ENCODE data around the gene TSPAN1.

TSPAN1 gene, protein sequence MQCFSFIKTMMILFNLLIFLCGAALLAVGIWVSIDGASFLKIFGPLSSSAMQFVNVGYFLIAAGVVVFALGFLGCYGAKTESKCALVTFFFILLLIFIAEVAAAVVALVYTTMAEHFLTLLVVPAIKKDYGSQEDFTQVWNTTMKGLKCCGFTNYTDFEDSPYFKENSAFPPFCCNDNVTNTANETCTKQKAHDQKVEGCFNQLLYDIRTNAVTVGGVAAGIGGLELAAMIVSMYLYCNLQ

DNA sequence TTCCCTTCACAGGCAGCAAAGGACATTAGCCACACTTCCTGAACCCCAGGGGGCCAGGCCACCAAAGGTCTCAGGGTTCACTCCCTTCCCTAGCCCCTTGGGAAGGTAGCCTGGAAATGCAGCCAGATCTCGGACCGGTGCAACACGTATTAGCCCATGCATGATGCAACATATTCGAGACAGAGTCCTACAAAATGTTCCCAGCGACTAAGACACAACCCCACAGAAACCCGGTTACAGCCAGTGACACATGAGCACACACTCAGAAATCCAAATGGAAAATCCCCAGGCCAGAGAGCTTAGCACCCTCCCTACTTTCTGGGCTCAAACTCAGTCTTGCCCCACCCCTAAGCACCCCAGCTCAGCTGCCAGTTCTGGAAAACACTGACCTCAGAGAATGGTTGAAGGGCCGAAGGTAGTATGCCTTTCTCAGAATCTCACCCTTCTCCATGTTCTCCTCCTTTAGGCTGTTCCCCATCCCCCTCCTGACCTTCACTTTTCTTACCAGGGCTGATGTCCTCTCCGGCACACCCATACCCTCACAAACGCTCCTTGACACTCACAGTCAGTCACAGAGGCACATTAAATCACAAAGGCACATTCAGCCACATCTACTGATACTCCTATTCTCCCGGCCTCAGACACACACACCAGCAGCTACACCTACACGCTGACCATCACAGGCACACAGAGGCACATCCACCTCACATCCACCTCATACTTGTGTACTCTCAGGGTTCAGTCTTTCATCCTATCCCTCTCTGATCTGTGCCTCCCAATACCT lies at the start of gene TSPAN1:
Gene TSPAN1, plus strand, starts transcription at position 640 of the 784 bp plus-strand sequence. CDS start 6,021 bp downstream, outside the sequence.
- no peak for DNase-seq

DNA sequence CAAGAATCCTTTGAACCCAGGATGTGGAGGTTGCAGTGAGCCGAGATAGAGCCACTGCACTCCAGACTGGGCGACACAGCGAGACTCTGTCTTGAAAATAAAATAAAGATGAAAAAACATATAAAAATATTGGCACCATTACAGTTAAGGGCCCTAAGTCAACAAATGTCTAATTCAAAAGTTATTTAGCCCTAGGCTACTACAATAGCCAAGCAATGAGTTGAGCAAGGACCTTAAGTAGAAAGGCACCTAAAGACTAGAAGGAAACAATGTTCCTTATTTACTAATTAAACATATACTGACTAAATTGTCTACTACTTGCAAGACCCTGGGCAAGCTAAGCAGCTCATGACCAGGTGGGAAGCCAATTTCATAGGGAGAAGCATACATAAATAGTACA lies 46.5 kb upstream of the TSPAN1 start:
- DNase-seq = no peak

DNA sequence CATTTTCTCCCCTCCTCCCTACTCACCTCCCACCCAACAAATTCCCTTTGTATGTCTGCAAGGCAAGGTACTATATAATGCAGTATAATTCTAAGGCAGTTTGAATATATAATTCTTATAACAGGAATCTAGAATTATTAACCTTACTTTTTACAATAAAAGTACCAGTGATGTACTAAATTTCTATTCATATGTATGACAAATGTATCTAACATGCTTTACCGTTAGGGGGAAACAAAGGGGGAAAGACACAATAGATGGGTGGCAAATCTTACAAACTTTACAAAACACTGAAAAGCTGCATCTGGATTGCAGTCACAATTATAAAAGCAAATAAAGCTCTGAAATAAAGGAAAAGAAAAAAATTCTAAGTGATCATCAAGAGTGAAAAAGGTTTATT lies 44.8 kb upstream of the TSPAN1 start:
- peak; percentile 36 for DNase-seq

DNA sequence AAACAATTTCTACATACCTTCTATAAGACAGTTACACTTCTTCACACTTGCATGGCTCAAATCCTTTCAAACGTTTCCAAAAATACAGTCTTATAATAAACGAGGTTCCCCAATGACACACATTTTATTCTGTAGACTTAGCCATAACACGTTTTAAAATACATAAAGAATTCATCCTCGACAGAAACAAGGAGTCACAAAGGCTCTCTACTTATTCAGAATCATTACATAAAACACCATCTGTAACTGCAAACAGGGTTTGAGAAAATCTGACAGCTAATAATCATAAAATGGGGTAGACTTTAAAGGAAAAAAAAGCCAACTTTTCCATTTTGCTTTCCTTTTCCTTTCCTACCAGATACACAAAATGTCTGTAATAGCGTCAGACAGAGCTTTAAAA lies 44.3 kb upstream of the TSPAN1 start:
- no peak for DNase-seq

DNA sequence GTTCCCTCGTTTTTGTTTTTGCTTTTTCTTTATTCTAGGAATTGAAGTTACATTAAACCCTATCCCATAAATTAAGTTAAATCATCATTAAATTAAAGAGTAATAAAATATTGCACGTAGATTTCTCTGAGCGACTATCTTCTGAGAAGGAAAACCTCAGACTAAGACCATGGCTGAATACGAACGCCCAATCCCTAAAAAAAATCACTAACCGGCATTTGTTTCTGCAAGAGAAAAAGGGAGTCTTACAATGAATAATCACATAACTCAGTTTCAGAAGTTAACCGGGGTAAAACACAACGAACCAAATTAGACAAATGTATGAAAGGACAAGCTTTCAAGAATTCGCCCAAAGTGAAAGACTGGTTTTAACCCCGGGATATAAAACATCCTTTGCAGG lies 43.8 kb upstream of the TSPAN1 start:
- DNase-seq = peak; percentile 40

DNA sequence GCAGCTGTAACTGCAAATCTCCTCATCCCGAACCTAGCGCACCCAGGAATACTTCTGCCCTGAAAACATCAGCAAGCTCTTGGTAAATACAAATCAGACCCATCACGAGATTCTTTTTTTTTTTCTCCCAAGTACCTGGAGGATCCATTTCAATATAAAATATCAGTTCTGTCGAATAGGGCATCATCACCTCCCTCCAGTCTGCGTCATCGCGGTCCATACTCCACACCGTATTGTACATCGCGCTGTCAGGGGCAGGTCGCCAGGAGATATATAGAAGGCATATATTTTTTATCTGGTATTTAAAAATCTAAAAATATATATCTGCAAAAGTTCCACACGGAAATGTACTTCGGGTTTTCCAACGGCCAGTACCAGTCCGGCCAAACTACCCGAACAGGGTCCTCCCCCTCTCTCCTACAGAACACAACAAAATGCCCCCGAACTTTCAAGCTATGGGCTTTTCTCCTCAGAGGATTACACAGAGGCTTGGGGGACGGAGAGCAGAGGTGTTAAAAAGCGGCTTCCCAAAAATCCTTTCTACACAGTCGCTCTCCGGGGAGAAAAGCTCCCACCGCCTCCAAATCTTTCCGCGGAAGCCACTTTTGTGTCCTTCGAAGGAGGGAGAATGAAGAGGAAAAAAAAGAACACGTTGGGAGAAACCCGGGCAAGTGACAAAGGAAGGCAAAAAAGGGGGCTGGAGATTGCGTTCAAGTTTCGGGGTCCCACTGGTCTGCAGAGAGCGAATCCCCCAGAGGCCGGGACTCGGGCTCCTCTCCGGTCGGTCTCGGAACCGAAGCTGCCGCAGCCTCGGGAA lies 43.0 kb upstream of the TSPAN1 start:
- peak; percentile 82 for DNase-seq

DNA sequence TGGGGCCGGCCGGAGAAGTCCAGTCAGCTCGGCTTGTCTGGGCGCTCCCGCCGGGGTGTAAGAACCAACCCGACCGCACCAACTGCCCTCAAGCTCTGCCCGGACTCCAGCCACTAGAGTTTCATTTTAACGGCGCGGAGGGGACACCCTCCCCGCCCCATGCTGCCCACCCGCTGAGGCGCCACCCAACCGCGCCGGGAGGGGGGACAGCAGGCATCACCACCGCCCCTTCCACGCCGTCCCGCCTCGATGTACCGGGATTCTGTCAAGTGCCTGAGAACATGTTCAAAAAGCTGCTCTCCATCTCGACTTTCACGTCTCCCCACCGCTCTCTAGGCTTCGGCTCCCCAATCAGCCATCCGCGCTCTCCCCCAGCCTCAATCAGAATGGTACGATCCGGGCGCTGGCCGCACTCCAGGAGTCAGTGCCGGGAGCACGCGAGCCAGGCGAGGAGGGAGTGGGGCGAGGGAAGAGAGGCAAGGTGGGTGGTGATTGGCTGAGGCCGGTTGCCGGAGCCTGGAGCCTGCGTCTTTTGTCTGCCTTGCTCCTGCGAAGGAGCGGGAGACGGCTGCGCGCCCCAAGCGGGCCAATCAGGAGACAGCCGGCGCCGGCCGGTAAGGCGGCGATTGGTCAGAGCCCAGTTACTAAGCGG lies 42.2 kb upstream of the TSPAN1 start, which contains the start of gene PIK3R3:
Gene PIK3R3, minus strand, starts transcription at position 101 of the 652 bp plus-strand sequence. CDS start 677 bp downstream, outside the sequence.
- DNase-seq = peak; percentile 99

DNA sequence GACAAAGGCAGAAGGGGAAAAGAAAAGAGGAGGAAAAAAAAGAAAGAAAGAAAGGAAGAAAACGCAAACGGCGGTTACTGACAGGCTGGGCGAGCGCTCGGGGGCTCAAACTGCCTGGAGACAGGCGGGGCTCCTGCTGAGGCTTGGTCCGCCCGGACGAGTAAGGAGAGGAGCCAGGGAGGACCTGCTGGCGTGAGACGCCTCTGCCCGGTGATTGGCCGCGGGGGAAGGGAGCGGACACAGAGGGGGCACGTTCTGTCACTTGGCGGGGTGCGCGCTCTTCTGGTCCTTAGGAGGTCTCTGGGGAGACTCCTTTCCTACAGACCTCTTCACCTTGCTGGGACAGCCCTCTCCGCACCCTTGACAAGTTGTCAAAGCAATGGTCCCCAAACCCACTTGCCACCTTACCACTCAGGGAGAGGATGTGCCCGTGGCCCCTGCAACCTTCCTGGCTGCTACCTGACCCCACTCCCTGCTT lies 41.7 kb upstream of the TSPAN1 start:
- DNase-seq = no peak

DNA sequence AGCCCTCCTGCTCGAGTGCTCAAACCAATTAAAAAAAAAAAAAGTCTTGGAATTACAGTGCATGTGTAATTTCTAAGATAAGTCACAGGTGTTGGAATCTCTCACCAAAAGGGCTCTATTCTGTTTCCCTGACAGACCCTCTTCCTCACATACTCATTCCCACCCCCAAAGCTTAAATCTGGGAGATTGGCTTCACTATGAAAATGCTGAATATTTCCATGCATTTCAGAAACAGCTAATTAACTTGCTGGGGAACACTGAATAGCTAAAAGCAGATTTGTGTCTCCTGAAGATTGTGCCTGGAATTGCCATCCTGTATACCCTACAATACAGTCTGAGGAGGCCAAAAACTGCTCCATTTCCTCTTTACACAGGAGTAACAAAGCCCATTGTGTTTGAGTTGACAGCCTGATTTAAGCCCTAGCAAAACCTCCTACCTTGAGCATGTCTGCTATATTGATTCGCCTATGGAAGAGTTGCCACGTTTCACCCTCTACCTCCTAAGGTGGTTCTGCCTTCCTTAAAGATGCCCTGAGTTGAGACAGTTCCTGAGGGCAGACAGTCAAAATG lies 41.0 kb upstream of the TSPAN1 start:
- peak; percentile 62 for DNase-seq

DNA sequence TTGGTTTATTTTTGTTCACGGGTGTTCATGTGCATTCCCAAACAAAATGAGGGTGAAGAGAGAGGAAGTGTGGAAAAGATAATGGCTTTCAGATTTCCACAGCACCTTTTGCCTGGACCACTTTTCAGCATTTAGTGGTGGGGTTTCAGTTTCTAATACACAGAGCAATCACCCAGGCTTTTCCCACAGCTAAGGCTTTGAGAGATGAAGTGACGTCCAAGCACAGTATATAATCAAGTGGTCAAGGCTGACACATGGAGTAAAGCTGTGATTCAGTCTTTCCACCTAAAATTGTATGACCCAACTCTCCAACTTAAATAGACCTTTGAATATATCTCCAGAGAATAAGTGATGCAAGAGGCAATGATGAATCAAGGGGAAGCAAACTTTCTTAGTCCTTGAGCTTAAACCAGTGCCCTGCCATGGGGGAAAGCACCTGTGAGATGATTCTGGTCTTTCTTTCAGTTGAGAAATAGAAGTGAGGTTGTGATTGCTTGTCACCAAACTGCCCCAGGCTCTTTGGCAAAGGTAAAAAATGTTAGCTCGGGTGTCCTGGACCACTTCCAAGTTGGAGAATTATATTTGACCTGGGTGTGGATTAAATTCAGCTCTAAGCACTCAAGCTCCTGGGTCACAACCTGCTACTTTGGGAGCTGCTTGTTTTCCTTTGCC lies 40.1 kb upstream of the TSPAN1 start:
- peak; percentile 72 for DNase-seq

DNA sequence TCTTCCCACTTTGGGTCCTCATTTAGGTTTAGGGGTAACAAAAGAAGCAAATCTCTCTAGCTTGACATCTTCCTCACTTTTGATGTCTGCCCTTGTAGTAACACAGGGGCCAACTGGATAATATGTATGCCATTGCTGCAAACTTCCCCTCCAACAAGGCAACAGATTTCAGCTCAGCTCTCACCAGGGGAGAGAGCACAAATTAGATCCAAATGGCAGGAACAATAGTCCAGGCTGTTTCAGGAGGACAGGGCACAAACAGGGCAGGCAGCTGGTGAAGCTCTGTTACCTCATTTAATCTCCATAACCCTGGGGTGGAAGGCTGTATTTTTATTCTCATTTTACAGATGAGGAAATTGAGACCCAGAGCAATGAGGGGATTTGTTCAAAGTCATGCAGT lies 38.2 kb upstream of the TSPAN1 start:
- DNase-seq = no peak

DNA sequence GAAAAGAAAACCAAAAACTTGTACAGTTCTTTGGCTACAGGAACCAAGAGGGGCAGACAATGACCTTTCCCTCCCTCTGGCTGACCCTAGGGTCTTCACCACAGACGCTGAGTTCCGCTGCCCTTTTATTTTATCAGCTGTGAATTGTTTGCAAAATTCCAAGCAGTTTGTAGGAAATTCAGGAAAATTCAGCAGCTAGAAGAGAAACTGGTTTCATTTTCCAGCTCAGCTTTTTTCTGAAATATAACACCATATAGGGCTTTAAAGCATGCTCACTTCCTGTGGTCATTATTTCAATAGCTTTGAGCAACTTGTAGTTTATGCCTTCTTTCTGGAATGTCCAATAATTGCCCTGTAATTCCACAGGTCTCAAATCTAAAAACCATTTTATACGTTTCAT lies 37.0 kb upstream of the TSPAN1 start:
- no peak for DNase-seq

DNA sequence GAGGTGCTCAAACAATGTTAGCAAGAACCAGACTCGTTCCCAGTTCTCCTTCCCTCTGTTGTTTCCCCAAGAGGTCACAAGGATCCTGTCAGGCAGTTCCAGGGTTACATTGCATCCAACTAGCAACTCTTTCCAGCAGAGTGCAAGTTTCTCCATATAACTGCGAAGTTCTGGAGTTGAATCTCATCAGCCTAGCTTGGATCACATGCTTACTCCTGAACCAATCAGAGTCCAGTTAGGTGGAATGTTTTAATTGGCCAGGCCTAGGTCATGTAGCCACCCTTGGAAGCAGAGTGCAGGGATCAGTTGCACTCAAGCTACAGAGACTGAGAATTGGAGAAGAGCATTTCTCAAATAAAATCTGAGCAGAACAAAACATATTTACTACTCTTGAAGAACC lies 26.6 kb upstream of the TSPAN1 start:
- no peak for DNase-seq

DNA sequence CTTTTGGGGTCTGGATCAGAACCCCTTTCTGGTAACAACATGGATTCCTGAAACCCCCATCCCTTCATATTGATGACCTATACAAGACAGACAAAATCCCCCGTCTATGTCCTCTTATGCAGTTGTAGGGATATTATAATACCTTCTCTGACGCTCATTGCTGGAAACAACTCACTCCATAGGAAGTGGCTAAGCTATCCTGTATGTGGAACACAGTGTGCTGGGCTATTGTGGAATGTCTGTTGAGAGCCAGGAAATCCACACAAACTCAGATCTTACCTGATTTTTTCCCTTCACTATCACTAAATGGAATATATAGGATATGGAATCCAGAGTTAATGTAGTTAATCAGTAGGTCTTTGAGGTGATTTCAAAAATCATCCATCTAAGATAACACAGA lies 24.8 kb upstream of the TSPAN1 start:
- DNase-seq = no peak

DNA sequence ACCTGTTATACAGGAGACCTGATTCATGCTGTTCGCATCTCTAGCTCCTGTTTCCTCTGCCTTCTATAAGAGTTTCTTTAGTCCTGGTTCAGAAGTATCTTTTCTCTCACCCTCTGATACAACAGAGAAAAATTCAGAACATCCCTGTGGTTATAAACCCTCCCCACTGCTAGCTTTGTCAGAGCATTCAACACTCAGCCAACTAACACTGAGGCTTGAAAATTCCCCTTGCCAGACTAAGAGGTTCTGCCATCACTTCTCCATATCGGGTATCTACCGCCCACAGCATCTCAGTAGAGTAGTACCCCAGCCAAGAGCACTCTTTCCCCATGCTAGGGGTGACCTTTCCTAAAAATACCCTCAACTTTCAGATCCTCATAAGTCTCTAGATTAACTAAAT lies 22.9 kb upstream of the TSPAN1 start:
- no peak for DNase-seq

DNA sequence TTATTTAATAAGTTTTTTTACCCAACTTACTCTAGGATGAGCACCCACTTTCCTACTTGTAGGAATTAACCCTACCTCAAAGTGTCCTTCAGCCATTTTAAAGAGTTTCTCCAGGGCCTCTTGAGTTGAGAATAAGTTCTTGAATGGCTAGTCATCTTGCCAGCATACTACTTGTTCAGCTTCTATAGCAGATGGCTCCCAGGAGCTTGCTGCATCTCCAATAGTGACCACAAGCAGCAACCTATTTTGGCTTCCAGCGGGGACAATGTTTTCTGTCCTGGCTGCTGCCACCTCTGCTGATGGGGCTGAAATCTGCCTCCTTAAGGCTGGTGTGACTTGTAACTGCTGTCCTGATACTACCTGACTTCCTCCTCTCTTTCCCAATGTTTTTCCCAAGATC lies 21.7 kb upstream of the TSPAN1 start:
- no peak for DNase-seq

DNA sequence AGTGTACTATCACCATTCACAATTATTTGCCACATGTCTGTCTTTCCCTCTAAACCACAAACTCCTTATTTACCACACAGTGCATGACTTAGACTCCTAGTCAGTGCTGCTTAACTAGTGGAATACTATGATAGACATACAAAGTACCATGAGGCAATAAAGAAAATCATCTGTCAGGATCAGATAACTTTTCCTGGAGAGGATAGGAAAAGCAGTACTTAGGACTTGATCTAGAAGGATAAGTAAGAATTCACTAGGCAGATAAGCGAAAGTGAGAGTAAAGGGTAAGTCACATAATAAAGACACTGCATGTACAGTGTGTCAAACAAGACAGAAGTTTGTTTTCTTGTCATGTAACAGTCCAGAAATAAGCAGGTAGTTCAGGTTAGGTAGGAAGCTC lies 21.2 kb upstream of the TSPAN1 start:
- no peak for DNase-seq

DNA sequence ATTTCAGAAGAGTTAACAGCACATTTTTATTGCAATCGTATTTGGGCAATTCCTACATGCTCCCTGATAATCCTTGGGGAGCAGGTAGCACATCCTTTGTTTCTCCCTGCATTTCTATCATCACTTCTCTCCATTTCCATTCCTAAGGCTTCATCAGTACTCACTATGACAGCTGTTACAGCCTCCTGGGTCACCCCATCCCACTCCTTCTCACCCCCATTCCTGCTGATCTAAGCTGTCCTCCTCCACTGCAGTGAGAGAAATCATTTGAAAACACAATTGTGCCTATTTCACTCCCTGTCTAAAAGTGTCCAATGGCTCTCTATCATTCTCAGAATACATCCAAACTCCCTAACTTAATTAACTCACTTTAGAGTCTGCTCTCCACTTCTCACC lies 17.0 kb upstream of the TSPAN1 start:
- no peak for DNase-seq

DNA sequence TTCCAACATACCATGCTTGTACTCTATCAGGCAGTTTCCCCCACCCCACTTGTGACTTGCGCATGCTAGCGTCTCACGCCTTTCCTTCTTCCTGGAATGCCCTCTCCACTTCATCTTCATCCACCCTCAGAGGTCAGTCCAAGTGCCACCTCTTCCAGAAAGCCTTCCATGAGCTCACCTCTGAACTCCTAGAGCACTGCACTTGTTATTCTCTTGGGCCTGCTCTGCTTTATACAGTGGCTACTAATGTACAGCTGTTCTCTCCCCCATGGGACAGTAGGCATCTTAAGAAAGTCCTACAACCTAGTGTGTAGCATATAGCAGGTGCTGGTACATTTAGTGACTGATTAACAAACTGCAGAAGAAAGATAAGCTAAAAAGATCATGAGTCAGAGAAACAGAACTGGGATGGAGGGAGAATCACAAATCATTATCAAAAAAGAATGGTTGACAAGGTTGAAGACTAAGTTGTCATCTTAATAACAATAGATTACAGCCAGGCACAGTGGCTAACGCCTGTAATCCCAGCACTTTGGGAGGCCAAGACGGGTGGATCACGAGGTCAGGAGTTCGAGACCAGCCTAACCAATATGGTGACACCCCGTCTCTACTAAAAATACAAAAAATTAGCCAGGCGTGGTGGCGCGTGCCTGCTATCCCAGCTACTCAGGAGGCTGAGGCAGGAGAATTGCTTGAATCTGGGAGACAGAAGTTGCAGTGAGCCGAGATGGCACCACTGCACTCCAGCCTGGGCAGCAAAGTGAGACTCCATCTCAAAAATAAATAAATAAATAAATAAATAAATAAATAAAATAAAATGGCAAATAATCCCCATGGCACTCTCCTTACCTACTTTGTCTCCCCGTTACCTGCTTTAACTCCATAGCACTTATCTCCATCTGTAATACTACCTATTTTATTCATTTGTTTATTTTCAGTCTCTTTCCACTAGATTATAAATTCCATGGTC lies 16.3 kb upstream of the TSPAN1 start:
- no peak for DNase-seq

DNA sequence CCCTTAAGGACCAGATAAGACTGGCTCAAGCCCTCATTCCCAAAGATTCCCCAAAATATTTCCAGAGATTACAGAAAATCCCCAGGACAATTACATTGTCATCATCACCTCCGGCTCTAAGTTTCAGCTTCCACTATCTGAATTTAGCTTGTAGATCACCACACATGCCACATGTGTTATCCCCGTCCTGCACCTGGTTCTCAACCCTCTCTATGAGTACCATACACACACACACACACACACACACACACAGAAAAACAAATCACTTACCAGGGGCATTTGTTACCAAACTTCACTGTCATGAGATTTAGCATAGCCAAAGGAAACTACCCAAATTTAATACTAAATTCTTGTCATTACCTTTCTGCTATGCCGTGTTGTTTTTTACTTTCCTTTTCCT lies 15.4 kb upstream of the TSPAN1 start:
- DNase-seq = no peak

DNA sequence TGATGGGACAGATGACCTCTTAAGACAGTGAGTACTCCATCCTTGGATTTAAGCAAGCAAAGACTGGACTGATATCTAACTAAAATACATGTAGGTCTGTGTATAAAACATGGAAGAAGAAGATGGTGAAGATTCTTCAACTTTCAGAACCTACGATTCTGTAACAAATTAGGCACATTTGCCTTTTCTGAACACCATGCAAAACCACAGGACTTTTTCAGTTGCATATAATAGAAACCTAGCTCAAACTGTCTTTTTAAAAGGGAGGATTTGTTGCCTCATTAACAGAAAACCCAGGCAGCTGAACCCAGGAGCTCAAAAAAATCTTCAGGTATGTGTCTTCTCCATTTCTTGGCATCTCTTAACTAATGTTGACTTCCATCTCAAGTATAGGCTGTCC lies 14.7 kb upstream of the TSPAN1 start:
- no peak for DNase-seq

All from NCI-H2171 treated with DMSO at 0.1 percent for 48 hours (cell line).